NB4 (cell line): ENCODE results near the gene HNRNPDL.

Source experiments
- MYC ChIP-seq: IDR thresholded peaks from 2 replicates; pipeline ENCODE4 v1.6.1; 2011; ENCODE audit warnings: low read depth, low read length
- POLR2A ChIP-seq: IDR thresholded peaks from 2 replicates; pipeline ENCODE4 v1.6.1; 2011; ENCODE audit warnings: mild to moderate bottlenecking; ENCODE audit not compliant: insufficient read length; ENCODE audit errors: extremely low read depth
- TF ChIP-seq, protein P1 (sequence below): IDR thresholded peaks from one replicate; pipeline ENCODE4 v1.5.1; 2012; ENCODE audit warnings: low read depth, low read length
- TF ChIP-seq, protein P2 (sequence below): IDR thresholded peaks from 2 replicates; pipeline ENCODE4 v1.6.1; 2011; ENCODE audit warnings: low read depth, low read length

DNA sequence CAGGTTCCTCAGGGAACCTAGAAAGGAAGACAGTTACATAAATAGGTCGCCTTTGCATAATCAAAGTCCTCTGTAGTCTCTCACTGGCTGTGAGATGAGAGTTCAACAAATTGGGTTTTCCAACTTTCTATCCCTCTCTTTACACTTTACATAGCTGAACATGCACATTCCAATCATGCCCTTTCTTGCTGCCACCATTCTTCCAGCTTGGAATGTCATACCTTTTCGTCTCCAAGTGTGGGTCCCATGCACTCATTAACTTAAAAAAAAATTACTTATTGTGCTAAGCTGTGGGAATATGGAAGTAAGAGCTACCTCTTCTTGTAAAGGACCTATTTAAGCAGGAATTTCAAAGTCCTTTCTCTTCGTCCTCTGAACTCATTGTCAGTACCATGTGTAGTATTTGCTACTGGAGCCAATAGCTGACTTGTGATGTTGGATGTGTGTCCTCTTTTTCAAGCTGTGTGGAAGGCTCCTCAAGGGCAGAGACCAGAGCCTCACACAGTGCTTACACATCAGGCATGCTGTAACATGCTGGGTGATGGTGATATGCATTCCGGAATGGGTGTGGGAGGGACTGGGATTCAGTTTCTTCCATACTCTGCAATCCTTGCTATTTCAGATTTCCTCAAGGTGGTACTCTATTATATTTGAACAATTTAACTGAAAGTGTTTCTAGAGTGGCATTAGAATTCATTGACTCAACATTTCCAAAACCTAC lies 7.2 kb upstream of the HNRNPDL start:
- TF ChIP-seq, protein P1, sequence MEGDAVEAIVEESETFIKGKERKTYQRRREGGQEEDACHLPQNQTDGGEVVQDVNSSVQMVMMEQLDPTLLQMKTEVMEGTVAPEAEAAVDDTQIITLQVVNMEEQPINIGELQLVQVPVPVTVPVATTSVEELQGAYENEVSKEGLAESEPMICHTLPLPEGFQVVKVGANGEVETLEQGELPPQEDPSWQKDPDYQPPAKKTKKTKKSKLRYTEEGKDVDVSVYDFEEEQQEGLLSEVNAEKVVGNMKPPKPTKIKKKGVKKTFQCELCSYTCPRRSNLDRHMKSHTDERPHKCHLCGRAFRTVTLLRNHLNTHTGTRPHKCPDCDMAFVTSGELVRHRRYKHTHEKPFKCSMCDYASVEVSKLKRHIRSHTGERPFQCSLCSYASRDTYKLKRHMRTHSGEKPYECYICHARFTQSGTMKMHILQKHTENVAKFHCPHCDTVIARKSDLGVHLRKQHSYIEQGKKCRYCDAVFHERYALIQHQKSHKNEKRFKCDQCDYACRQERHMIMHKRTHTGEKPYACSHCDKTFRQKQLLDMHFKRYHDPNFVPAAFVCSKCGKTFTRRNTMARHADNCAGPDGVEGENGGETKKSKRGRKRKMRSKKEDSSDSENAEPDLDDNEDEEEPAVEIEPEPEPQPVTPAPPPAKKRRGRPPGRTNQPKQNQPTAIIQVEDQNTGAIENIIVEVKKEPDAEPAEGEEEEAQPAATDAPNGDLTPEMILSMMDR, result no peak
- TF ChIP-seq POLR2A, result no peak
- TF ChIP-seq, protein P2, sequence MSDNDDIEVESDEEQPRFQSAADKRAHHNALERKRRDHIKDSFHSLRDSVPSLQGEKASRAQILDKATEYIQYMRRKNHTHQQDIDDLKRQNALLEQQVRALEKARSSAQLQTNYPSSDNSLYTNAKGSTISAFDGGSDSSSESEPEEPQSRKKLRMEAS, result no peak
- TF ChIP-seq MYC, result no peak
